ENCODE measurements around the gene CCDC71.
A peak's percentile ranks its signal among the peaks of the same experiment; 100 is the strongest.

The CCDC71 gene

DNA sequence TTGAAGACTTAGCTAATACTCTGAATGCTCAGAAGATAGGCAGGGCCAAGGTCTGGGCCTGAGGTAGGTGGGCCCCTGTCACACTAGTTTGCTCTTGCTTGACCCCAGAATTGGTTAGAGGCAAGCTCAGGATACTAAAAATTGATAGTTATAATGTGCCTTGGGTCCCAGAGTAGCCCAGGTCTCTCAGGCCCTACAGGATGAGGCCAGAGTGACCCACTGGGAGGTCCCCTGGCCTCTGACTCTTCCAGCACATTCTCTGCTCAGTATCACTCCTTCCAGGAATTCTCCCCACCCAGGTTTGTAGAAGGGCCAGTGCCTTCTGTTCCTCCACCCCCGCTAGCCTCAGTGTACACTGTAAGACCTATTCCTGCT is 4.6 kb upstream of the CCDC71 start:
- H3K4me3 ChIP-seq (ENCODE audit: low read depth, low read length), result no peak overlapping the region

DNA sequence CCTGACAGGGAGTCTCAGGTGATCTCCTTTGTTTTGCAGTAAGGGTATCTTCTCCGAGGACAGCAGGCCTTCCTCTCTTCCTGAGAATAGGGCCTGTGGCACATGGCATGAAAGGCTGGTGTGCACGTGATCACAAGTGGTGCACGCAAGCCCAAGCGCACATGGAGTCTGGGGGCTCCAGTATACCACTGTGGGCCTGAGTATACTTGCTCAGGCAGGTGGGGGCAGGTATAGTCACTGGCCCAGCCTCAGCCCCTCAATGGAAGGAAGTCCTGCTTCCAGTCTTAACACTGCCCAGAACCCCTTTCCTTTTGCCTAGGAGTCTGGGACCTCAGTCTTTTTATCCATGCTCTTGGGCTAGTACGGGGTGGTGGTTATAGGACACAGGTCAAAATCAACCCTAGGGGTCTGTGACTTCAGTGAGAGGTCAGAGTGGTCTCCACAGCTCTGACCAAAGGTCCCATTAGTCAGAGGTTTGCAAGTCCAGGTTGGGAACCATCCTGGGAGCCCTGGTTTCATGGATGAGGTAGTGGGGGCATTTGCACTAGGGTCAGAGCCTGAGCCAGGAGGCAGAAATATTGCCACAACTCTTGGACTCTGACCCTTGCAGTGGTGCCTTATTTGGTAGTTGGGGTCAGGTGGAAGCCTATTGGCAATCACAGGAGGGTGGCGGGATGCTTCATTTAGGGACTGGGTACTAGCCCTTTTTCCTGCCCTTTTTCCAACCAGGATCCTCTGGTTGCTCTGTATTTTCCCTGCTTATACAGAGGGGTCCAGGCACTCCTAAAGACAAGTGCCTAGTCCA is 823 bp upstream of the CCDC71 start:
- H3K4me3 ChIP-seq (ENCODE audit: low read depth, low read length), result peak overlapping the region; percentile 88

DNA sequence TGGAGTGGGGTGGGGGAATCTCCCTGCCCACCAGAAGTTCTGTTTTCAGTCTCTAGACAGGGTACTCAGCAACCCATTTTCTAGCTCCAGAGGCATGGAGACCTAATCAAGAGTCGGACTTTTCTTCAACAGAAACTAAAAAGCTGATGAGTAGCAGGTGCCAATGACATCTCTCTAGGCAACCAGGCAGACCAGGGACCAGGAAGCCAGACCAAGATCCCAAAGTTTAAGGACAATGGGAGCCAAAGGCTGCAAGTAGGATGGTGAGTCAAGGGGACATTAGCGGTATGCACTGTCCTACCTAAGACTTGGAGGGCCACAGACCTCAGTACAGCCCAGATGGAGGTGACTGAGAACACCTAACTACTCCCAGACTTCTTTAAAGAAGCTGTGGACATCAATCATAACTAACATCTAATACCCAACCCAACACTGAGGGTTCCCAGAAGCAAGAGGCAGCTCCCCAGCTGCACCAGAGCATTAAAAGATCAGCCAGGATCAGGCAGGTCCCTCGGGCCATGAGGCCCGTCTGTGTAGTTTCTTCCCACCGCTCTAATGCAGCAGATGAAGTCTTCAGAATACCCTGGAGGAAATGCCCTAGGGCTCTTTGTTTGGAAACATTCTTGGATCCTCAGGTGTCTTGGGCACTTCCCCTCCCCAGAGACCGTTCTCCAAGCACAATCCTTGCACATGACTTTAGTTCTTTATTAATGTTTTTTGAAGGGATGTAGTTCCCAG is 979 bp downstream of the CCDC71 start:
- peak overlapping the region; percentile 88 for H3K4me3 ChIP-seq (ENCODE audit: low read depth, low read length)

DNA sequence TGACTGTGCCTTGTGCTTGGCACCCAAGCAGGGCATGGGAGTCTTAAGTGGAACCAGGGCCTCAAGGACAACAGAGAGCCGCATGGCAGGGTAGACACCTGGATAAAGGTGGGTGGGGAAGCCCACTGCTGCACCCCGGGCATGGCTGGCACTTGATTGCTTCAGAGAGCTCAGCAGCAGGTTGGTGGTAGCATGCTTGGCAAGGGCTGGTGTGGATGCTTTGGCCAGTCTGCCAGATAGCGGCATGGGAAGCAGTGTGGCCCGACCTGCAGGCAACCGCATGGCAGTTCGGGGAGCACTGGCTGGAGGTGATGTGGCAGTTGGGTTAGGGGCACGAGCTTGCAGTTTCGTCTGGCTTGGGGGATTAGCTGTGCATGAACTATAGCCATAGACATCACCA is 2.5 kb downstream of the CCDC71 start:
- no peak overlapping the region for H3K4me3 ChIP-seq (ENCODE audit: low read depth, low read length)

DNA sequence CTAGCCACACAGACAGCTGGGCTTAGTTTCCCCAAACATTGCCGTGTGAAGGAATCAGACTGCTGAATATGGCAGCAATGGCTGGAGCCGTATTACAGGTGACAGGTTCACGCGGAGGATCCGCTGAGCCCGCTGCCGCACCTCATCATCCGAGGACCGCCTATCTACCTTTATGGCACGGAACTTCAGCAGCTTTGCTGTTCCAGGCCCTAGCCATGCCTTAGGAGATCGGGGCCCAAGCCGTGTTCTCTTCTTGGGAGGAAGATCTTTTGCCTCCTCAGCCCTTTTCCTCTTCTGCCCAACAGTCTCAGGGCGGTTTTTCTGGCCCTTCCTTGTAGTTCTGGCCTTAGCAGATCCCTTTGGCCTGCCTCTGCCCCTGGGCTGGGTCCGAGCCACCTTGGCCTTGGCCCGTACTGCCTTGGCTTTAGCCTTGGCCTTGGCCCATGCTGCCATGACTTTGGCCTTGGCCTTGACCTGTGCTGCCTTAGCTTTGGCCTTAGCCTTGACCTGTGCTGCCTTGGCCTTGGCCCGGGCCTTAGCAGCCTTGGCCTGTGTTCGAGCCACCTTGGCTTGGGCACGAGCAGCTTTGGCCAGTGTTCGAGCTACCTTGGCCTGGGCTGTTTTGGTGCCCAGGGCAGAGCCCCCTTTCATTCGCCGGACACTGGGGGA is 3.2 kb downstream of the CCDC71 start:
- H3K4me3 ChIP-seq (ENCODE audit: low read depth, low read length), result no peak overlapping the region

DNA sequence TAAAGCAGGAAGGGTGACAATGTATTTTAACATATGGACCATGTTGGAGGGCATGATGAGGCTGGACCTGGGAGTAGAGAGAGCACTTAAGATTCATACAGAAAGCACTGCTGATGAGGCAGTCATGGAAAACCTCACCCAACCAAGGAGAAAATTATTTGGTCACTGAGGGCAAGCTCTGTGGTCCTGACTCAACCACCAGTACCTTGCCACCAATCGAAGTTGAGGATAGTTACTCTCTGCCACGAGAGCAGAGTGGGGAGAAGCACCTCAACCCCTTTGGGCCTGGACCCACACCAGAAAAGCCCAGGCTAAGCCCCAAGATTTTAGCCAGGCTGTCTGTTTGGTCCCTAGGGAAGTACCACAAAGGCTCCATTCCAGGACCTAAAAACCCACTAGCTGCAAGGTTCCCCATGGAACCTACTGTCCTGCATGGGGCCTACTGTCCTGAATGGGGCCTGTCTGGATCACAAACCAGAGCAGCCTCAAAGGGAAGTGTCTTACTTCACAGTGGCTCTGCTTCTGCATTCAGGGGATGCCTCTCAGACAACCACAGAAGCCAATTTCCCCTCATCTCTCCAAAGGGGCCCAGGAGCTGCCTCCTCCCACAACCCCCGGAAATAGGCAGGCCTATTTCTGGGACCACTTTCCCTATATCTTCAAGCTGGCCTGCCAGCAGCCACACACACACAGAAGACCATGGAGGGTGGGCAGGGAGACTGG is 4.2 kb downstream of the CCDC71 start:
- H3K4me3 ChIP-seq (ENCODE audit: low read depth, low read length), result no peak overlapping the region

DNA sequence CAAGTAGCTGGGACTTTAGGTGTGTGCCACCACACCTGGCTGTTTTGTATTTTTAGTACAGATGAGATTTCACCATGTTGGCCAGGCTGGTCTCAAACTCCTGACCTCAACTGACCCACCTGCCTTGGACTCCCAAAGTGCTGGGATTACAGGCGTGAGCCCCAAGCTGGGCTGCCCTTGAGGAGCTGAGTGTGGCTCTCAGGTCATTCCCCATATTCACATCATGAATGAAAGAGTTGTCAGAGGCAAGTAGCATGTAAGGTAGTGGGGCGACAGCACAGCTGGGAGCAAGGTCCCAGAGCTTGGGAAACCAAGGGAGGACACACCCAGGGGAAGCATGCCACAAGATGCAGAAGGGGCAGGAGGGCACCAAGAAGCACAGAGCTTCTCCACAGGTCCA is 4.9 kb downstream of the CCDC71 start:
- H3K4me3 ChIP-seq (ENCODE audit: low read depth, low read length), result no peak overlapping the region

DNA sequence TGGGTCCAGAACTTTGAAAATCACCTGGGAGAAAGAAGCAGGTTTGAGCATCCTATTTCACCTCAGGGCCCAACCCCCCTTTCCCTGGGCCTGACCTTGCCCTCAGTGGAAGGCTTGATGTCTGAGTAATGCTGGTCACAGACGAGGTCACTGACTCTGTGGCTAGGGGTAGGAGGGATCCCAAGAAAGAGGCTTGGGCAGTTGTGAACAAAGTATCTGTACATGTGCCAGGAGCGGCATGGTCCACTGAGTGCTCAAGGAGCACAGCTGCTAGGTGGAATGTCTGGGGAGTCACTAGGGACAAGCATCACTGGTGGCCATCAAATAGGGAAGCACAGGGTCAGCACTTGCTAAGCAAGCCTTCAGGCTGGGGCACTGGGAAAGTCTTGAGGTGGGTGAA is 7.3 kb downstream of the CCDC71 start:
- H3K4me3 ChIP-seq (ENCODE audit: low read depth, low read length), result no peak overlapping the region

DNA sequence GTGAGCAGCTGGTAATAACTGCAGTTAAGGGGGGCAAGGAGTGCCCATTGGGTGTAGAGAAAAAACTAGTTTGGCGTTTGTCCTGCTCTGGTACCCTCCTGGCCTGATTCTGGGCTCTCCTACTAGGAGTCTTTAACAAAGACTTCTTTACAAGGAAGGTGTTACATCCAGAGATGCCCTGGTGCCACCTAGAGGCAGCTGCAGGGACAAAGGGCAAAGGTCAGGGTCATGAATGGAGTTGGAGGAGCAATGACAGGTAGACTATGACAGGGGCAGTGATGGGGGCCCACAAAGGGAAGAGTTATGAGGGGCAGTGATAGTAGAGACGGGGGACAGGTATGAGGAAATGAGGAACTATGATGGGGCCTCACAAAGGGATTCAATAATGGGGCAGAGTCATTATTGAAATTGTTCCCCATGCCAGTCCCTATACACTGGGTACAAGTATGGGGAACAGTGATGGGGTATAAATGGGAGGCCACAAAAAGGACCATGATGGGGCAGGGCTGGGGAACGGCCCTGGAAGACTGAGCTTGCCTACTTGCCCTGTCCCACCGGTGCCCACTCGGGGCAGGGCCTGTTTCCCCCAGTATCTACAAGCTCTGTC is 7.9 kb downstream of the CCDC71 start:
- H3K4me3 ChIP-seq (ENCODE audit: low read depth, low read length), result no peak overlapping the region

DNA sequence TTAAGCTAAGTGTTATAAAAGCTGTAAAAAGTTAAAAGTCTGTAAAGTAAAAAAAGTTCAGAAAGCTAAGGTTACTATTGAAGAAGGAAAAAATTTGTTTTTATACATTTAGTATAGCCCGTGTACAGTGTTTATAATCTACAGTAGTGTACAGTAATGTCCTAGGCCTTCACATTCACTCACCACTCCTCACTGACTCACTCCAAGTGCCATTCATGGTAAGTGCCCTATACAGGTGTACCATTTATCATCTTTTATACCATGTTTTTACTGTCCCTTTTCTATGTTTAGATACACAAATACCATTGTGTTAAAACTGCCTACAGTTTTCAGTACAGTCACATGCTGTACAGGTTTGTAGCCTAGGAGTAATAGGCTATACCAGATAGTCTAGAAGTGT is 8.8 kb downstream of the CCDC71 start:
- H3K4me3 ChIP-seq (ENCODE audit: low read depth, low read length), result no peak overlapping the region

DNA sequence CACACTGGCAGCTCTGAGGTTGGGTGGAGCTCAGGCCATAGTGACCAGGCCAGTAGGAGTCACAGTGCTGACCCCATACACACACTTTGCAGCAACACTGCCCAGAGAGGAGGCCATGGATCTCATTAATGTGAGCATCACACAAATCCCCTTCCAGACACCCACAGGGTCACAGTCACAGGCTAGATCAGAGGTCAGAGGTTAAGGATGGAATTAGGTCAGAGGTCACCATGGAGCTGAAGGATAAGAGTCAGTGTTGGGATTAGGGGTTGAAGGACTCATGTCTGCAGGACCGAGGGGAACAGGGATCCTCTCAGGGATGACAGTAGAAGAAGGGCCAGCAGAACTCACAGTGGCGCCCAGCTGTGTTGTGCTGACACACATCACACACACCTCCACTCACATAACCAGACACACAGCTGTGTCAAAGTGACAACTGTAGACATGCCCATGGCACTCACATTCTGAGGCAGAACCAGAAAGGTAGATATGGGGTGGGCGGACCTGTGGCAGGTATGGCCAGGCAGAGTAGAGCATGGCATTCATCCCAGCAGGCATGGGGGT is 12.7 kb downstream of the CCDC71 start:
- H3K4me3 ChIP-seq (ENCODE audit: low read depth, low read length), result no peak overlapping the region

DNA sequence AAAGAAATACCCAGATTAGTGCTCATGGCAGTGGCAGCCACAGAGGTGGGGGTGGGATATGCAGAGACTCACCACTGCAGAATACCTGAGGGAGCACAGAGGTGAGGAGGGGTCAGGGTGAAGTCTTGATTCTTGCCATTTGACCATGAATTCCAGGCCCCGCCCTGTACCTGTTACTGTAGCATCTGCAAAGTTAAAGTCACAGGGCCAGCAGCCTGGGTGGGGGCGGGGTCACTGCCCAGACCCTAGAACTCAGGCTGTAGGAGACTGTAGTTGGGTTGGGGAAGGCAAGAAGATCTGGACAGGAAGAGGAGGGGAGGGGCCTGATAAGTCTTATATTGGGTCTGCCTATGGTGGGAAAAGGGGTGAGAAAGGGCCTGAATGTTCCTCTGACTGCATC is 14.5 kb downstream of the CCDC71 start:
- no peak overlapping the region for H3K4me3 ChIP-seq (ENCODE audit: low read depth, low read length)

DNA sequence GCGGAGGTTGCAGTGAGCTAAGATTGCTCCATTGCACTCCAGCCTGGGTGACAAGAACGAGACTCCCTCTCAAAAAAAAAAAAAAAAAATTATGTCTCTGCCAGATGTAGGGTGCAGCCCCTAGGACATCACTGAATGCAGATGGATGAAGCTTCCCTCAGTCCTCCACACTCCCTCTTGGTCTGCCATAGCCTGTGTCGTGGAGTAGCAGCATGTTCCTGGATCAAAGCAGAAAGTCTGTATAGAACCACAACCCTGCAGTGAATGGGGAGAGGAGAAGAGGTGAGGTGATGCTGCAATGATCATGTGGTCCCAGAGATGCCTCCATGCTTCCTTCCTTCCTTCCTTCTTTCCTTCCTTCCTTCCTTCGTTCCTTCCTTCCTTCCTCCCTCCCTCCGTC is 18.0 kb downstream of the CCDC71 start:
- no peak overlapping the region for H3K4me3 ChIP-seq (ENCODE audit: low read depth, low read length)

DNA sequence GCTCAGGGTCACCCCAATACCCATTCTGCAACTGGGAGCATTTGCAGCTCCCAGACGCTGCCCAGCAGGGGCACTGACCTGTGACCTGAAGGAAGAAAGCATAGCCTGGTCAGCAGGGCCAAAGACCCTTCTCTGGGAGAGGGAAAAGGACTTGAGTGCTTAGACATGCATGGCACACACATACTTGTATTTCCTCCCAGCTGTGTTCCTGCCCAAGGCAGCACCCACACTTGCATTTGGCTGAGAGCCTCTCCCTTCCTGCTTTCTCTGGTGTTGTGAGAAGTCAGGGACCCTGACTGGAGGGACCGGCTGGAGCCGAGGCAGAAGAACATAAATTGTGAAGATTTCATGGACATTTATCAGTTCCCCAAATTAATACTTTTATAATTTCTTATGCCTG is 26.1 kb downstream of the CCDC71 start:
- H3K4me3 ChIP-seq (ENCODE audit: low read depth, low read length), result no peak overlapping the region

DNA sequence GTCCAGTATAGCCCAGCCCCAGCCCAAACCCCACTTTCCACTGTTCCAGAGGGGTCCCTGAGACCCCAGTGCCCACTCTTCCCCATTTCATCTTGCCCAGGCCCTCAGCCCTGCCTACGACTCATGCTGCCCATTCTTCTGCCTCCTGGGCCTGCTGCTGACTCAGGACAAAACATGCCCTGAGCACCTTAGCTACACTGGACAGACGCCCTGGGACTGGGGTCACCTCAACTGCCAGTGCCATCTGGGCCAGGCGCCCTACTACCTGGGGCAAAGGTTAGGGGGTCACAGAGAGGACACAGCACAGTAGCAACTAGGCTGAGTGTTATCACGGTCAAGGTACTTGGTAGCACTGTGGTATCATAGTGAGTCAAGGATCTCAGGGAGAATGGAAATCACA is 30.6 kb downstream of the CCDC71 start:
- no peak overlapping the region for H3K4me3 ChIP-seq (ENCODE audit: low read depth, low read length)

DNA sequence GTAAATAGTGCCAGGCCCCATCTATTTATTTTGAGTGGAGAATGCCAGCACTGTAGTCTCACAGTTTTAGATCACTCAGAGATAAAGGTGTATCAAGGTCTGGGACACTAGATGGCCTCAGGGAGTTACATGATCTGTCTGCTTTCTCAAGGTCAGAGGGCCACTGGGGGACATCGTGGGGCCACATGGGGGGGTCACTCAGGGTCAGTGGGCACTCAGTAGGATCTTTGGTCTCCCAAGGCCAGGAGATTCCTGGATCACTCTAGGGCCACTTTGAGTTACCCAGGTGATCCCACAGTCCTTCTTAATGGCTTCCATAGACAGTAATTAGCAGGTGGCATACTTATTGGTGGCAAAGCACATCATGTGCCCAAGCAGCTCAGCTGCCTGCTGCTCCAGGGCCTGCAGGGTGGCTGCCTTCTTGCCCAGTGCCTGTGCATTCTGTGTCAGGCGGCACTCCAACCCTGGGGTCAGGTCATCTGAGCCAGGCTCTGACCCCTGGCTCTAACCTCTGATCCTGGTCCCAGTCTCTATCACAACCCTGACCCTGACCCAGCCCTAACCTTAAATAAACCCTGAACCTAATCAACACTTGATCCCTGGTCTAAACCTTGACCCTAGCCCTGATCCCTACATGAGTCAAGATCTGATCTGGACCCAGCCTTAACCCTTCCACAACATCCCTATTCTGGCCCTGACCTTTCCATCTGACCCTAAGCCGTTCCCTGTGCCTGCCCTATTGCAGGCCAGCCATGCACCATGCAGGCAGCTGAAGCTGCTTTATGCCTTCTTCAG is 31.5 kb downstream of the CCDC71 start:
- H3K4me3 ChIP-seq (ENCODE audit: low read depth, low read length), result no peak overlapping the region

DNA sequence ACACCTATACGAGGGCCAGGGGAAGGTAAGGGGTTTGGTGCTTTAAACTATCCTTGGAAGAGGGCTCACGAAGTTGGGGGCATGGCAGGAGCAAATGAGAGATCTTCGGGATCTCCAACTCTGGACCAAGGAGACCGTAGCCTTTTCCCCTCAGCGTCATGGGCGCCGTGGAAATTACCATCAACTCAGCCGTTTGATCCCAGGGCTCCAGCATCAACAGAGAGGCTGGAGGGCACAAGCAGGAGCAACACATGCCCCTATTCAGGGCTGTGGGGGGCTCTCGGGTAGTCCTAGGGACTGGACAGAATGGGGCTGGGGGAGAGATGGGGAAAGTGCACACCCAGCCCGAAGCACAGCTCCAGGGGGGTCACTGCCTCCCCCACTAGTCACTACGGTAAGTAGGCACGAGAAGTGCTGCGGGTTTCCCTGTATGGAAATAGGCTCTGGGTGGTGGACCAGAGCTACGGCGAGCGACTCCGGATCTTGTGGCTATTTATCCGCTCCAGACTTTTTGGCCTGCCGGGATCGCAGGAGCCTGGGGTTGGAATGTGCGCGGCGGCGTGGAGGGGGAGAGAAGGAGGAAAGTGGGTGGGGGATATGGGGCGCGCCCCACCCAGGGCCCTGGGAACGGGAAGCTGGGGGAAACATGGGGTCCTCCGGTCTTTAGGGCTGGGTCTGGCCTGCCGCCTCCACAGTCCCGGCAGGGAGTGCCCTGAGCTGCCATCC is 32.7 kb downstream of the CCDC71 start:
- H3K4me3 ChIP-seq (ENCODE audit: low read depth, low read length), result peak overlapping the region; percentile 78

DNA sequence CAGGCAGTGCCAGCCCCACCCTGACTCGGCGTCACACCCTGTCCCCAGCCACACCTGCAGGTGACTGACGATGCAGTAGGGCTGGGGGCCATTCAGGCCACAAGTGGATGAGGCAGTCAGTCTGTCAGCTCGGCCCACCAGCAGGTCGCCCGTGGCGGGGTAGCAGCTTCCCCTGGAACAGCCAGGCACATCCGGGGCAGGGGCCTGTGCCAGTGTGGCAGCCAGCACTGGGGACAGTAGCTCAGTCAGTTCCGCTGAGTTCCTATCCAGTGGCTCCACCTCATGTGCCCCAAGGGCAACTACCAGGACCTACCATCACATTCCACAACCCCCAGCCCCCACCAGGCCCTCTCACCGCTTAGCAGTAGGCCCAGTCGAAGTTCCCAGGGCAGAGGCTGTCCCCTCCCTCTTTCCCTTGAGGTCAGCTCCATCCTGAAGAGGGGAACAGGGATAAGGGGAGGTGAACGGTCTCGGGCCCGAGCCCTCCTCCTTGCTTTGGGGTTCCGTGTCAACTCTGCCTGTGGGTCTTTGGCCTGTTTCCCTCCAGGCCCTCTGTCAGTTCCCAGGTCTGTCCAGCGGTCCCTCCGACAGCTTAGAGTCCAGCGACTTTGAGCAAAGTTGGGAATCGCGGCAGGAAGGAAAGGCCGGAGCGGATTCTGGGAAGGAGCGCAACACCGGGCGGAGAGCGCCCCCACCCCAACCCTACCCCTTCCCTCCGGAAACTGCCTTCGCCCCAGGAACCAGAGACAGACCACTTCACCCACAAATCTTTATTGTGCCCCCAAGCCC is 33.5 kb downstream of the CCDC71 start, which contains the start of gene LAMB2:
TSS of gene LAMB2 (minus strand) at position 614 of the 789 bp plus-strand sequence. CDS start at position 431, 183 bp downstream.
- peak within 1 kb of the TSS; percentile 78 for H3K4me3 ChIP-seq (ENCODE audit: low read depth, low read length)

Data from iPS-11a (cell line).